ENCODE results near the gene HTRA3.

DNA sequence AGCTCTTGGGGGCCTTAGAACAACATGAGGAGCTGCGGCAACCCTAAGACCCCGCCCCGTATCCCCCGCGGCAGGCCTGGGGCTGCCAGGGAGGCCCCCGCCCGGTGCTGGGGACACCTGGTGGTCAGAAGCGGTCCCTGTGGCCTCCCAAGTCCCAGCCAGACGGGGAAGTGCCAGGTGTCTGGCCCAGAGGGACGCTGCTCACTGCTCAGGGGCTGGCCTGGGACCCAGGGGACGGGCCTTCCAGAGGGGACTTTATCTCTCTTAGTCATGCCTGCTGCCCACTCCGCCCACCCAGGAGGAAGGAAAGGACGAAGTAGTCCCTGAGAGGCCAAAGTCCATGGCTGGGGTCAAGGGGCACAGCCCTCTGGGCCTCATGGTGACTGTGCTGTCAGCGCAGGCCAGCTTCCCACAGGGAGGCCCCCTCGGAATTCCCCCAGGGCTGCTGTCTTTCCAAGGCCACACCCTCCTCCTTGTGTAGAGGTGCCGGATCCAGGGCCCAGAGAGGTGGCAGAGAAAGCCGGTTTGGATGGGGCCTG is 31.0 kb upstream of the HTRA3 start:
- TF ChIP-seq EZH2 (IDR thresholded peaks at IDR 0.05; ENCODE audit: insufficient read depth, poor library complexity, severe bottlenecking) = no peak
- TF ChIP-seq EZH2phosphoT487 (IDR thresholded peaks at IDR 0.05; ENCODE audit: insufficient read depth, low read depth) = no peak

All from GM23248 (cell line).